OCI-LY1 (cell line): ENCODE measurements around the gene CUX1.

ENCODE experiments used
- EZH2 ChIP-seq: fragments of 200-600 bp; sonication (generic), shearing (Covaris generic); IDR thresholded peaks from 2 replicates; pipeline ENCODE4 v1.8.0; 2017; ENCODE audit warnings: borderline replicate concordance, mixed run types, mild to moderate bottlenecking, antibody characterized with exemption, low read length, moderate library complexity, mixed read lengths
- TF ChIP-seq, protein P1 (sequence below): fragments of 200-600 bp; sonication (generic), shearing (Covaris generic); IDR thresholded peaks from 2 replicates; pipeline ENCODE4 v1.5.1; 2017; ENCODE audit warnings: mild to moderate bottlenecking, antibody characterized with exemption, low read length, moderate library complexity, mixed read lengths

DNA sequence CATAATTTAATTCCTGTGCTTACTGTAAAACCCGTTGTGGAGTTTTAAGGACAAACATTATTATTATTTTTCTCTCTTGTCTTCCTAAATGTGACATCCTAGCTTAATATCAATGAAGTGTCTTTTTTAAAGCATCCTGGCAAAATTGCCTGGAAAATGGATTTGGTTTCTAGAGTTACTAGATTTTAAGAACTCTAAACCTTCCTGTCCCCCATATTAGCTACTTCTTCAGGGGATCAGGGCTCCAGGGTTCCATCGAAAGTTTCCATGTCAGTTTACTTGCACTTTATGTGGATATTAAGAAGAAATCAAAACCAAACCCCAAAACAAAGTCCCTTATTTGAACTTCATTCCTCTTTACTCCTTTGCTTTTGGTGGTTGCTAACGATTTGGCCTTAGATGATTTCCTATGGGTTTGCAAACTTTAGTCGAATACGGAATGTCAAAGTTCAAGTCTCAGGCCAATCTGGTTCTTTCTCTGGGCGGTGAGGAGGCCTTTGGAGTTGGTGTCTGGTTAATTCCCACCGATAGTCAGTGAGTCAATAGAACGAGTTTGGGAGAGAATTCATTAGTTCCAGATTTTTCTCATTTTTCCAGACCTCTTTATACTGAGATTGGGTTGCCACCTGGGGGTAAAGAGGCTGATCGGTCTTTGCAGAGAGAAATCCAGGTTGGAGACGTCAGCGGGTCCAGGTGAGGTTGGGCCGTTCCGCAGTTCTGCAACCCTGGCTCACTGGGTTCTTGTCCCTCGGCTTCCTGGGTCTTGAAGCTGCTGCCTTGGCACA, 1.1 kb downstream of the CUX1 start:
- TF ChIP-seq, protein P1, sequence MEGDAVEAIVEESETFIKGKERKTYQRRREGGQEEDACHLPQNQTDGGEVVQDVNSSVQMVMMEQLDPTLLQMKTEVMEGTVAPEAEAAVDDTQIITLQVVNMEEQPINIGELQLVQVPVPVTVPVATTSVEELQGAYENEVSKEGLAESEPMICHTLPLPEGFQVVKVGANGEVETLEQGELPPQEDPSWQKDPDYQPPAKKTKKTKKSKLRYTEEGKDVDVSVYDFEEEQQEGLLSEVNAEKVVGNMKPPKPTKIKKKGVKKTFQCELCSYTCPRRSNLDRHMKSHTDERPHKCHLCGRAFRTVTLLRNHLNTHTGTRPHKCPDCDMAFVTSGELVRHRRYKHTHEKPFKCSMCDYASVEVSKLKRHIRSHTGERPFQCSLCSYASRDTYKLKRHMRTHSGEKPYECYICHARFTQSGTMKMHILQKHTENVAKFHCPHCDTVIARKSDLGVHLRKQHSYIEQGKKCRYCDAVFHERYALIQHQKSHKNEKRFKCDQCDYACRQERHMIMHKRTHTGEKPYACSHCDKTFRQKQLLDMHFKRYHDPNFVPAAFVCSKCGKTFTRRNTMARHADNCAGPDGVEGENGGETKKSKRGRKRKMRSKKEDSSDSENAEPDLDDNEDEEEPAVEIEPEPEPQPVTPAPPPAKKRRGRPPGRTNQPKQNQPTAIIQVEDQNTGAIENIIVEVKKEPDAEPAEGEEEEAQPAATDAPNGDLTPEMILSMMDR = peak; percentile 9; the same call in 1 of the 2 replicates
- no peak for TF ChIP-seq EZH2
